ENCODE measurements around the gene KIF26B.

DNA sequence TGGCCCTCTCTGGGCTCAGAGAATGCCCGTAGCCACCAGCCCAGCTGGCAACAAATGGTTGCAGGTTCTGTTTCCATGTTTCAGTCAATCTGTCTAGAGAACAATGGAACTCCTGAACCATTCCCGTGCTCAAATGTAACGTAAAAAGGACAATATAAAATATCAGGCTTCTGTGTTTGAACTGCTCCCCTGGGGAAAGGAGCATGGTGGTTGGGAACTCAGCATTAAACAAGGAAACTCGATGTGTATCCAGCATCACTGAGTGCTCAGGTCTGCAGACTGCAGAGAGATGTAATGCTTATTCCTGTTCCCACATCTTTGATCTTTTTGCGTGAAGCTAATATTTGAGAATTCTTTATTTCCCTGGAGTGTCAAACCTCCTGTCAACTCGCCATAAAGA, 326.5 kb downstream of the KIF26B start:
- TF ChIP-seq, protein P1, sequence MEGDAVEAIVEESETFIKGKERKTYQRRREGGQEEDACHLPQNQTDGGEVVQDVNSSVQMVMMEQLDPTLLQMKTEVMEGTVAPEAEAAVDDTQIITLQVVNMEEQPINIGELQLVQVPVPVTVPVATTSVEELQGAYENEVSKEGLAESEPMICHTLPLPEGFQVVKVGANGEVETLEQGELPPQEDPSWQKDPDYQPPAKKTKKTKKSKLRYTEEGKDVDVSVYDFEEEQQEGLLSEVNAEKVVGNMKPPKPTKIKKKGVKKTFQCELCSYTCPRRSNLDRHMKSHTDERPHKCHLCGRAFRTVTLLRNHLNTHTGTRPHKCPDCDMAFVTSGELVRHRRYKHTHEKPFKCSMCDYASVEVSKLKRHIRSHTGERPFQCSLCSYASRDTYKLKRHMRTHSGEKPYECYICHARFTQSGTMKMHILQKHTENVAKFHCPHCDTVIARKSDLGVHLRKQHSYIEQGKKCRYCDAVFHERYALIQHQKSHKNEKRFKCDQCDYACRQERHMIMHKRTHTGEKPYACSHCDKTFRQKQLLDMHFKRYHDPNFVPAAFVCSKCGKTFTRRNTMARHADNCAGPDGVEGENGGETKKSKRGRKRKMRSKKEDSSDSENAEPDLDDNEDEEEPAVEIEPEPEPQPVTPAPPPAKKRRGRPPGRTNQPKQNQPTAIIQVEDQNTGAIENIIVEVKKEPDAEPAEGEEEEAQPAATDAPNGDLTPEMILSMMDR (IDR thresholded peaks at IDR 0.05; ENCODE audit: insufficient read depth, low read length, poor library complexity, severe bottlenecking) = no peak
- TF ChIP-seq EZH2phosphoT487 (conservative IDR thresholded peaks at IDR 0.05; ENCODE audit: low read length) = no peak

Measured in SU-DHL-6 (cell line).